Activated naive CD4-positive, alpha-beta T cell treated with anti-CD3 and anti-CD28 coated beads, Interleukin-2, amount 50 U/mL, for 24 hours (primary cell): ENCODE data around the gene CPED1.

Source experiments
- H3K27ac Mint-ChIP-seq: one replicate; pipeline ENCODE4 v1.8.0; 2021; ENCODE audit warnings: mild to moderate bottlenecking, mixed read lengths
- H3K27me3 Mint-ChIP-seq: one replicate; pipeline ENCODE4 v1.8.0; 2021; ENCODE audit warnings: mixed read lengths
- H3K36me3 Mint-ChIP-seq: one replicate; pipeline ENCODE4 v1.8.0; 2021; ENCODE audit warnings: mixed read lengths
- H3K4me1 Mint-ChIP-seq: one replicate; pipeline ENCODE4 v1.8.0; 2021; ENCODE audit warnings: mixed read lengths
- H3K4me3 Mint-ChIP-seq: one replicate; pipeline ENCODE4 v1.8.0; 2021; ENCODE audit warnings: mild to moderate bottlenecking, mixed read lengths
- H3K9me3 Mint-ChIP-seq: one replicate; pipeline ENCODE4 v1.8.0; 2021; ENCODE audit warnings: mixed read lengths

Gene CPED1

DNA sequence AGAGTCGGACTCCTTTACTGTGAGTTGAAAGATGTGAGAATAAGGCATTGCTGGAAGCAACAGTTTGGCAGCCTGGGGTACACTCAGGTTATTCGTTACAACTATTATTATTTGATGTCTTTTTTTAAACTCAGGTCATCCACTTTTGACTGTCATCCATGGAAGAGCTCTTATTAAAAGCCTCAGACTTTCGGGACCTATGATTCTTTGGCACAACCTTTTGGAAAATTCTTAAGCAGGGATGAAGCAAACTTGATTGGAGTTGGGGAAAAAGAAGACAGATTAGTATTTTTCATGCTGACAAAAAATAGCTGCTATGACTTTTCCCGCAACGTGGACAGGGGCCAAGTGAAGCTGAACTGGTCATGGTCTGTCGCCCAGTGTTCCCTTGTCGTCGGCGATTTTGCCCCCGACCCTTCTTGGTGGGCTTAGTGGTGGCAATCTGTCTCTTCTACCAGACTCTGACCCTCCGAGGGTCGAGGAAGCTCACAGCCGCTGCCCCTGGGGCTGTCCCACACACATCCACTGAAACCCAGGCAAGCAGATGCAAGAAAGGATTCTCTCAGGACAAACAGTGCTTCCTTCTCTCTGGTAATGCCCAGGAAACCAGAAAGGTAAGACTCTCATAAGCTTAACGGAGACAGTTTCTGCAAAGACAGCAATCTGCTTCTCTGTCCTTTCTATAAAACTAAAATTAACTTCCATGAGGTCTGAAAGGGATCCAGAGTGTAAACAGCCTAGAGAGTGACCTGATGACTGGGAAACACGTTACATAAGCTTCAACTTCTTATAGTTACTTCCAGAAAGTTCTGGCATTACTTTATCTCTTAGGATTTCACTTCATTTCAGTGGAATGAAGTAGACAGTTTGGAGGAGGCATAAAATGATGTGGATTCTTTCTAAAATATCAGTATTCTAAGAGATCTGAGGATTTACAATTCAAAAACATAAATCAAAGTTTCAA is 1.0 kb downstream of the CPED1 start:
- H3K27ac Mint-ChIP-seq, result no peak overlapping the region
- peaks cover 40% of the 10 kb centered on the region for H3K27me3 Mint-ChIP-seq
- H3K4me3 Mint-ChIP-seq, result no peak overlapping the region
- H3K4me1 Mint-ChIP-seq, result peaks cover 18% of the 10 kb centered on the region
- H3K36me3 Mint-ChIP-seq, result no peaks in the 10 kb centered on the region
- no peaks in the 10 kb centered on the region for H3K9me3 Mint-ChIP-seq

GRCh38 chr7:120990468-120991118 is 2.1 kb downstream of the CPED1 start:
- peaks cover 27% of the 10 kb centered on the region for H3K4me1 Mint-ChIP-seq
- H3K4me3 Mint-ChIP-seq, result no peak overlapping the region
- H3K36me3 Mint-ChIP-seq, result no peaks in the 10 kb centered on the region
- peaks cover 35% of the 10 kb centered on the region for H3K27me3 Mint-ChIP-seq
- no peak overlapping the region for H3K27ac Mint-ChIP-seq
- no peaks in the 10 kb centered on the region for H3K9me3 Mint-ChIP-seq

DNA sequence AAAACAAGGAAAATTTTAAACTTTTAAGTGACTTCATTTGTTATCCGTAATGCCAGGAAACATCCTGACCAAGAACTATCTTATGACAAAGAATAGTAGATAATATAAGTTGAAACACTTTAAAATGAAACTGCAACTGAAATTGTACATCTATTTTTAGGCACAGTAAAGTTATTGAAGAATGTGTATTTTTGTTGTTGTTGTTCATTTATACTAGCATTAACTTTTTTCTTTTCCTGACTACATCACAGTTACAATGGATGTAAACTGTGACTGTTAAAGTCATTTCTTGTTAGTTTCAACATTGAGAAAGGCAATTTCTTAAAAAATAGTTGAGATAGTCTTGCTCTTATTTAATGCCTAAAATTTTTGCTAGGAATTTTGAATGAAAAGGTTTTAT is 2.6 kb downstream of the CPED1 start:
- no peak overlapping the region for H3K27ac Mint-ChIP-seq
- H3K27me3 Mint-ChIP-seq, result peaks cover 35% of the 10 kb centered on the region
- H3K9me3 Mint-ChIP-seq, result no peaks in the 10 kb centered on the region
- peaks cover 33% of the 10 kb centered on the region for H3K4me1 Mint-ChIP-seq
- H3K36me3 Mint-ChIP-seq, result no peaks in the 10 kb centered on the region
- no peak overlapping the region for H3K4me3 Mint-ChIP-seq

GRCh38 chr7:120991581-120991980 is 3.1 kb downstream of the CPED1 start:
- Mint-ChIP-seq H3K27me3 (peaks cover 31% of the 10 kb centered on the region), H3K36me3 (no peaks in the 10 kb centered on the region), H3K9me3 (no peaks in the 10 kb centered on the region), H3K4me1 (peaks cover 37% of the 10 kb centered on the region), H3K27ac (no peak overlapping the region), H3K4me3 (no peak overlapping the region)

GRCh38 chr7:120992272-120992964 is 3.9 kb downstream of the CPED1 start:
- no peak overlapping the region for H3K4me3 Mint-ChIP-seq
- no peaks in the 10 kb centered on the region for H3K36me3 Mint-ChIP-seq
- peaks cover 43% of the 10 kb centered on the region for H3K4me1 Mint-ChIP-seq
- peaks cover 26% of the 10 kb centered on the region for H3K27me3 Mint-ChIP-seq
- no peak overlapping the region for H3K27ac Mint-ChIP-seq
- no peaks in the 10 kb centered on the region for H3K9me3 Mint-ChIP-seq

- Mint-ChIP-seq H3K36me3 (no peaks in the 10 kb centered on the region), H3K9me3 (no peaks in the 10 kb centered on the region), H3K4me1 (peaks cover 37% of the 10 kb centered on the region), H3K4me3 (no peak overlapping the region), H3K27me3 (peaks cover 21% of the 10 kb centered on the region), H3K27ac (no peak overlapping the region)
Measured at GRCh38 chr7:120992965-120993494, 4.5 kb downstream of the CPED1 start.

DNA sequence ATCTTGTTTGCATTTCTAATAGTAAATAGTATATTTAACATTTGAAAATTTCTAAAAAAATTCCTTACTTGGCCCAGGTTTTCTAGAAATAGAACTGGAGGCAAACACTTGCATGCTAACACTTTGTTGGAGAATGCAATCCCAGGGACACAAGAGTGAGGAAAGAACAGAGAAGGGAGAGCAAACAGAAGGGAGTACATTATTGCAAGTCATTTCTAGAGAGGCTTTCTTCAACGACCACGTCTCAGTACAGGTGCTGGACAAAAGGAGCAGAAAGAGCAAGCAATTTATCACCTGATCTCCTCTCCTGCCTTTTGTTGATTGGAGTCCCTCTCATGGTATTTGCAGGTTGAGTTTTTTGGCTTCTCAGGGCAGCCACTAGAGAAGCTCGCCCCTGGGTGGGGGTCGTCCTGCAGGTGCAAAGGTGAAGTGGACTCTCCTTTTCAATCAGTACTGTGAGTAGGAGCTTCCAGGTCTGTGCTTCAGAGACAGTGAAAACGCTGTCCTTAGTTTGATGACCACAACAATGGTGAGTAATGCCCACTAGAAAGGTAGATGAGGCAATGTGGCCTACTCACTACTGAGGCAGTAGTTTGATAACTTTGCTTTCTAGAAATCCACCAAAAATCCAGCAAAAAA is 5.2 kb downstream of the CPED1 start:
- no peaks in the 10 kb centered on the region for H3K9me3 Mint-ChIP-seq

DNA sequence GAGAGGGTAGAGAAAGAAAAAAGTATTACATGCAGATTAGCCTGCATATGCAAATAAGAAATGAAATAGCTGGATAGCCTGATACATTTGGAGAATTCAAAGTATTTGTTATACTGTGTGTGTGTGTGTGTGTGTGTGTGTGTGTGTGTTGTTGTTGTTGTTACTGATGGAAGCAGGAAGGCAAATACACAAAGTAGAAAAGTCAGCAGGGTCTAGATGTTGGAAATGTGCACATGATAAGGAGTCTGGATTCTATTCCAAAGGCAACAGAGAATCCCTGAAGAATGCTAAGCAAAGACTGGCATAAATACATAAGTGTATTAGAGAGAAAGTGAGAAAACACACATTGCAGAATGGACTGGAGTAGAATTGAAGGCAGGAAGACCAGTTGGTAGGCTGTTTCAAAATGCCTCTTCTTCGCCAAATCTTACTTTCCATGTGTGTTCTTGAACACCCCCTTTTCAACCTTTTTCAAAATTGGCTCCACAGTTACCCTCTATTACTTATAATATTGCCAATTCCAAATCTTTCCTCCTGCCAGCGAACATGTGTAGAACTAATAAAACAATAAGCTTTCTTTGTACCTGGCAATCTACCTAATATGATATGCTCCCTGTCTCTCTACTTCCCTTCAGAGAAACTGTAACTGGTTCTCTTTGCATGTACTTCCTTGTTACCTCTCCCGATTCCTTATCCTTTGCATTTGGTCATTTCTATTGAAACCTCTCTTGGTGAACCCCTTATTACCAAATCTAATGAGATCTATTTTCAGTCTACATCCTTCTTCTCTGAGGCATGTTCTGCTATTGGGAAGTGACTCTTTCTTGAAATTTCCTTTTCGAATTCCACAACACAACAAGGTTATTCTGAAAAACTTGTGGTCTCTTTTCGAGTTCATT is 6.2 kb downstream of the CPED1 start:
- Mint-ChIP-seq H3K9me3 (no peaks in the 10 kb centered on the region), H3K27ac (no peak overlapping the region), H3K4me3 (no peak overlapping the region), H3K36me3 (no peaks in the 10 kb centered on the region), H3K27me3 (peaks cover 10% of the 10 kb centered on the region), H3K4me1 (peaks cover 30% of the 10 kb centered on the region)

More for the DNA sequence above, 5.2 kb downstream of the CPED1 start:
- Mint-ChIP-seq H3K36me3 (no peaks in the 10 kb centered on the region), H3K4me1 (peaks cover 31% of the 10 kb centered on the region), H3K4me3 (no peak overlapping the region), H3K27ac (no peak overlapping the region), H3K27me3 (peaks cover 19% of the 10 kb centered on the region)

- peaks cover 34% of the 10 kb centered on the region for H3K4me1 Mint-ChIP-seq
- peaks cover 5% of the 10 kb centered on the region for H3K27me3 Mint-ChIP-seq
- H3K36me3 Mint-ChIP-seq, result no peaks in the 10 kb centered on the region
- H3K9me3 Mint-ChIP-seq, result no peaks in the 10 kb centered on the region
- peak overlapping the region; percentile 6 for H3K27ac Mint-ChIP-seq
- H3K4me3 Mint-ChIP-seq, result no peak overlapping the region
Measured at GRCh38 chr7:120995654-120996053, 7.1 kb downstream of the CPED1 start.

- H3K9me3 Mint-ChIP-seq, result no peaks in the 10 kb centered on the region
- H3K27me3 Mint-ChIP-seq, result peaks cover 4% of the 10 kb centered on the region
- peaks cover 34% of the 10 kb centered on the region for H3K4me1 Mint-ChIP-seq
- H3K27ac Mint-ChIP-seq, result no peak overlapping the region
- peak overlapping the region; percentile 12 for H3K4me3 Mint-ChIP-seq
- H3K36me3 Mint-ChIP-seq, result no peaks in the 10 kb centered on the region
Measured at GRCh38 chr7:120996333-120996987, 7.9 kb downstream of the CPED1 start.

GRCh38 chr7:120996988-120997345 is 8.5 kb downstream of the CPED1 start:
- H3K36me3 Mint-ChIP-seq, result no peaks in the 10 kb centered on the region
- peak overlapping the region; percentile 12 for H3K4me3 Mint-ChIP-seq
- peaks cover 34% of the 10 kb centered on the region for H3K4me1 Mint-ChIP-seq
- no peaks in the 10 kb centered on the region for H3K9me3 Mint-ChIP-seq
- no peak overlapping the region for H3K27ac Mint-ChIP-seq
- H3K27me3 Mint-ChIP-seq, result peaks cover 4% of the 10 kb centered on the region

GRCh38 chr7:120997882-120998474 is 9.5 kb downstream of the CPED1 start:
- Mint-ChIP-seq H3K4me1 (peaks cover 34% of the 10 kb centered on the region), H3K27ac (no peak overlapping the region), H3K9me3 (no peaks in the 10 kb centered on the region), H3K27me3 (peaks cover 2% of the 10 kb centered on the region), H3K36me3 (no peaks in the 10 kb centered on the region), H3K4me3 (no peak overlapping the region)

- H3K9me3 Mint-ChIP-seq, result no peaks in the 10 kb centered on the region
- no peaks in the 10 kb centered on the region for H3K36me3 Mint-ChIP-seq
- H3K27ac Mint-ChIP-seq, result no peak overlapping the region
Measured at GRCh38 chr7:120998520-120998919, 10.0 kb downstream of the CPED1 start.

More at GRCh38 chr7:120998520-120998919, 10.0 kb downstream of the CPED1 start:
- peaks cover 2% of the 10 kb centered on the region for H3K27me3 Mint-ChIP-seq
- peaks cover 34% of the 10 kb centered on the region for H3K4me1 Mint-ChIP-seq
- no peak overlapping the region for H3K4me3 Mint-ChIP-seq
